ENCODE measurements around the gene CLDND1.
A peak's percentile ranks its signal among the peaks of the same experiment; 100 is the strongest.
"Not testable (repeated sequence)": the region's sequence is repeated elsewhere in the genome, so short reads cannot be mapped to it uniquely, and the experiment has no call there.

Gene CLDND1

GRCh38 chr3:98563661-98564281, 41.1 kb upstream of the CLDND1 start:
- H3K4me3 ChIP-seq (ENCODE audit: low read length), result no peak overlapping the region
- TF ChIP-seq, protein P1, sequence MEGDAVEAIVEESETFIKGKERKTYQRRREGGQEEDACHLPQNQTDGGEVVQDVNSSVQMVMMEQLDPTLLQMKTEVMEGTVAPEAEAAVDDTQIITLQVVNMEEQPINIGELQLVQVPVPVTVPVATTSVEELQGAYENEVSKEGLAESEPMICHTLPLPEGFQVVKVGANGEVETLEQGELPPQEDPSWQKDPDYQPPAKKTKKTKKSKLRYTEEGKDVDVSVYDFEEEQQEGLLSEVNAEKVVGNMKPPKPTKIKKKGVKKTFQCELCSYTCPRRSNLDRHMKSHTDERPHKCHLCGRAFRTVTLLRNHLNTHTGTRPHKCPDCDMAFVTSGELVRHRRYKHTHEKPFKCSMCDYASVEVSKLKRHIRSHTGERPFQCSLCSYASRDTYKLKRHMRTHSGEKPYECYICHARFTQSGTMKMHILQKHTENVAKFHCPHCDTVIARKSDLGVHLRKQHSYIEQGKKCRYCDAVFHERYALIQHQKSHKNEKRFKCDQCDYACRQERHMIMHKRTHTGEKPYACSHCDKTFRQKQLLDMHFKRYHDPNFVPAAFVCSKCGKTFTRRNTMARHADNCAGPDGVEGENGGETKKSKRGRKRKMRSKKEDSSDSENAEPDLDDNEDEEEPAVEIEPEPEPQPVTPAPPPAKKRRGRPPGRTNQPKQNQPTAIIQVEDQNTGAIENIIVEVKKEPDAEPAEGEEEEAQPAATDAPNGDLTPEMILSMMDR (conservative IDR thresholded peaks at IDR 0.05; ENCODE audit: low read length), result no peak
- peak; percentile 81 for DNase-seq (ENCODE audit: low read depth)

DNA sequence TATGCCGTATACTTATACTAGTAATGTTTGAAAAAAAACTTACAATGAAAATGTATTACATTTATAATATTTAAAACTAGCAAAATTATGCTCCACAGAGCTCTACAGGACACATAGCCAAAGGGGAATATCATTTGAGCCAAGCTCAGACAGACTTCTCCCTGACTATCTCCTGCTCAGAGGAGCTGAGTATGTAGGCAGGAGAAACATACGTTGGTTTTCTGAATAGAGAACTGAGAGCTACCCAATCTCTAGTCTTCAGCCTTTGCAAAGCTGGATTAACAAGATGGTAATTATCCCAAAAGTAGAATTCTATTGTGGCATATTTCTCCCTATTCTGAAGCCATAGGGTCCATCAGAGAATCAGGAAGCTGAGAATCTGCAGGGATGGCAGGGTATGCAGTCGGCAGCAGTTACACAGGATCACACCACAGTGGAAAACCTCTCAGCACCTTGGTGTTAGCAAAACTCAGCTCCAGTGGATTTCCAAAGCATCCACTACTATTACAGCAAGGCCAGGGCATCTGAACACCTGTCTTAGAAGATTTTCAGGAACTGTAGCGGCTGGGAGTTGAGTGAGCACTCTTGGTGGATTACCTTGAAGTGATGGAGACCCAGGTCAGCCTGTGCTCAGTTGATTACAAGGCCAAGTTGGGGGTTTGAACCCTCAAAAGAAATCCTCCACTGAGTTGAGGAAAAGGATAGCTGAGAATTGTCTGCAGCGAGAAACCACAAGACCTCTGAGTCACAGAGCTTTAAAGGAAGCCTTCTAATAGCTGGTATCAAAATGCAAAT, 39.2 kb upstream of the CLDND1 start:
- no peak for DNase-seq (ENCODE audit: low read depth)
- TF ChIP-seq, protein P1 (conservative IDR thresholded peaks at IDR 0.05; ENCODE audit: low read length), result no peak
- H3K4me3 ChIP-seq (ENCODE audit: low read length), result no peak overlapping the region

DNA sequence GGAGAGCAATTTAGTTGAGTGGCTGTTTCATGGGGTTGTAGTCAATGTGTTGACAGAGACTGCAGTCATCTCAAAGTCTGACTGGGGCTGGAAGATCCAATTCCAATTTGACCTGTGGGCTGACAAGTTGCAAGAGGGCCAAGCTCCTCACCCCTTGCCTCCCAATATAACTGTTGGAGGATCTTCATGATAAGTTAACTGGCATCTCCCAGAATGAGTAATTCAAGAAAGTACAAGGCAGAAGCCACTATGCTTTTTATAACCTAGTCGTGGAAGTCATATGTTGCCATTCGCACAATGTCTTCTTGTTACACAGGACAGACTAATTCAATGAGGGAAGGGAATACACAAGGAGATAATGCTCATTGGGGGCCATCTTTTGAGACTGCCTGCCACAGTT, 38.2 kb upstream of the CLDND1 start:
- TF ChIP-seq, protein P1 (conservative IDR thresholded peaks at IDR 0.05; ENCODE audit: low read length), result no peak
- H3K4me3 ChIP-seq (ENCODE audit: low read length), result no peak overlapping the region

GRCh38 chr3:98559769-98560168, 37.1 kb upstream of the CLDND1 start:
- not testable (repeated sequence) for DNase-seq (ENCODE audit: low read depth); H3K4me3 ChIP-seq (ENCODE audit: low read length)

More for the DNA sequence above, 38.2 kb upstream of the CLDND1 start:
- DNase-seq (ENCODE audit: low read depth), result no peak

DNA sequence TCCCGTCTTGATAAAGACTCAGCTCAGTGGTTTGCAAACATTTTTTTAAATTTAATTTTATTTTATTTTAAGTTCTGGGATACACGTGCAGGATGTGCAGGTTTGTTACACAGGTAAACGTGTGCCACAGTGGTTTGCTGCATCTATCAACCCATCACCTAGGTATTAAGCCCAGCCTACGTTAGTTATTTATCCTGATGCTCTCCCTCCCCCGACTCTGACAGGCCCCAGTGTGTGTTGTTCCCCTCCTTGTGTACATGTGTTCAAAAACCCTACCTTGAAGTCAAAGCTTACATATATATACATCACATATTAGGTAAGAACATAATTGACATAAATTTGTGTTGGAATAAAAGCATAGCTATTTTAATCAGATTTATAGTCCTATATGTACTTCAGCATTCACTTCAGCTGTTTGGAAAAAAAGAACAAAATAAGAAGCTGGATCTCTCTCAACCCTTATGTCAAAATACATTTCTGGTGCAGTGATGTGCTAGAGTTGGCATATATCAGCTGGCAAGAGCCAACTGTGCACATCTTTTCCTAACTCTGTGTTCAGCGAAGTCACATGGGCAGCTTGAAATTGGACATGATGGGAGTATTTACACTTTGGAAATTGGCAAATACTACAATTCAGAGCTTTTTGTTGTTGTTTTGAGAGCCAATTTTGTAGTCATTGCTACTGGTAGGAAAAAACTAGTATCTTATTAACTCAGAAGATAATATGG, 35.6 kb upstream of the CLDND1 start:
- H3K4me3 ChIP-seq (ENCODE audit: low read length), result no peak overlapping the region
- no peak for DNase-seq (ENCODE audit: low read depth)

GRCh38 chr3:98557324-98558010, 34.8 kb upstream of the CLDND1 start:
- H3K4me3 ChIP-seq (ENCODE audit: low read length), result no peak overlapping the region
- no peak for DNase-seq (ENCODE audit: low read depth)
- TF ChIP-seq, protein P1 (conservative IDR thresholded peaks at IDR 0.05; ENCODE audit: low read length), result no peak

More for the DNA sequence above, 35.6 kb upstream of the CLDND1 start:
- TF ChIP-seq, protein P1 (conservative IDR thresholded peaks at IDR 0.05; ENCODE audit: low read length), result no peak
